KOPT-K1 (cell line): ENCODE measurements around the gene IDUA.

Experiments used
- H3K27ac ChIP-seq: fragments of 200-600 bp; sonication (generic); 2 replicates; pipeline ENCODE4 v1.5.1; 2016; ENCODE audit warnings: antibody characterized with exemption, mild to moderate bottlenecking, low read depth, low read length; ENCODE audit not compliant: poor library complexity, severe bottlenecking
- H3K36me3 ChIP-seq: fragments of 200-600 bp; sonication (generic); 2 replicates; pipeline ENCODE4 v1.5.1; 2017; ENCODE audit warnings: antibody characterized with exemption, mild to moderate bottlenecking, low read length, moderate library complexity; ENCODE audit not compliant: insufficient read depth
- H3K9me3 ChIP-seq: fragments of 200-600 bp; sonication (generic); 2 replicates; pipeline ENCODE4 v1.5.1; 2017; ENCODE audit warnings: antibody characterized with exemption, low read length, mild to moderate bottlenecking; ENCODE audit not compliant: insufficient read depth, poor library complexity, severe bottlenecking

The IDUA gene

GRCh38 chr4:1009542-1010394 lies 22.9 kb downstream of the IDUA start:
- Histone ChIP-seq H3K27ac (no peak overlapping the region), H3K9me3 (no peaks in the 10 kb centered on the region), H3K36me3 (no peaks in the 10 kb centered on the region)

GRCh38 chr4:1010395-1011021 lies 23.7 kb downstream of the IDUA start:
- Histone ChIP-seq H3K27ac (no peak overlapping the region), H3K36me3 (no peaks in the 10 kb centered on the region), H3K9me3 (no peaks in the 10 kb centered on the region)

GRCh38 chr4:1011022-1011665 lies 24.3 kb downstream of the IDUA start, which contains the start of gene FGFRL1:
FGFRL1 (plus strand) TSS chr4:1011626; CDS start chr4:1012486, 860 bp downstream.
- H3K36me3 ChIP-seq = no peaks in the 10 kb centered on the region
- no peaks in the 10 kb centered on the region for H3K9me3 ChIP-seq
- no peak within 1 kb of the TSS for H3K27ac ChIP-seq

GRCh38 chr4:1011666-1012033 lies 24.8 kb downstream of the IDUA start:
- Histone ChIP-seq H3K36me3 (no peaks in the 10 kb centered on the region), H3K9me3 (no peaks in the 10 kb centered on the region), H3K27ac (no peak overlapping the region)

GRCh38 chr4:1012034-1012739 lies 25.3 kb downstream of the IDUA start:
- H3K9me3 ChIP-seq = no peaks in the 10 kb centered on the region
- H3K27ac ChIP-seq = no peak overlapping the region

GRCh38 chr4:1013225-1014073 lies 26.6 kb downstream of the IDUA start:
- H3K9me3 ChIP-seq = no peaks in the 10 kb centered on the region
- H3K27ac ChIP-seq = no peak overlapping the region
- H3K36me3 ChIP-seq = no peaks in the 10 kb centered on the region

More at GRCh38 chr4:1012034-1012739, 25.3 kb downstream of the IDUA start:
- H3K36me3 ChIP-seq = no peaks in the 10 kb centered on the region

- Histone ChIP-seq H3K9me3 (no peaks in the 10 kb centered on the region), H3K27ac (no peak overlapping the region), H3K36me3 (no peaks in the 10 kb centered on the region)
Measured at GRCh38 chr4:1014291-1015167, 27.7 kb downstream of the IDUA start.

GRCh38 chr4:1015179-1015578 lies 28.3 kb downstream of the IDUA start:
- no peaks in the 10 kb centered on the region for H3K9me3 ChIP-seq
- no peaks in the 10 kb centered on the region for H3K36me3 ChIP-seq
- no peak overlapping the region for H3K27ac ChIP-seq

- no peaks in the 10 kb centered on the region for H3K36me3 ChIP-seq
- H3K27ac ChIP-seq = no peak overlapping the region
- H3K9me3 ChIP-seq = no peaks in the 10 kb centered on the region
Measured at GRCh38 chr4:1015746-1016145, 28.9 kb downstream of the IDUA start.

- no peaks in the 10 kb centered on the region for H3K36me3 ChIP-seq
- no peaks in the 10 kb centered on the region for H3K9me3 ChIP-seq
- H3K27ac ChIP-seq = no peak overlapping the region
Measured at GRCh38 chr4:1017211-1017610, 30.4 kb downstream of the IDUA start.

- Histone ChIP-seq H3K36me3 (no peaks in the 10 kb centered on the region), H3K27ac (no peak overlapping the region), H3K9me3 (no peaks in the 10 kb centered on the region)
Measured at GRCh38 chr4:1017706-1018105, 30.9 kb downstream of the IDUA start.

GRCh38 chr4:1018147-1019020 lies 31.5 kb downstream of the IDUA start:
- Histone ChIP-seq H3K27ac (no peak overlapping the region), H3K9me3 (no peaks in the 10 kb centered on the region), H3K36me3 (no peaks in the 10 kb centered on the region)

- Histone ChIP-seq H3K36me3 (no peaks in the 10 kb centered on the region), H3K27ac (no peak overlapping the region)
Measured at GRCh38 chr4:1019320-1019719, 32.5 kb downstream of the IDUA start.

More at GRCh38 chr4:1019320-1019719, 32.5 kb downstream of the IDUA start:
- H3K9me3 ChIP-seq = no peaks in the 10 kb centered on the region
